NCI-H146 treated with DMSO at 0.1 percent for 48 hours (cell line): ENCODE measurements around the gene GPR107.

Experiments
- DNase-seq: peaks from one replicate; lab custom pipeline; 2025; ENCODE audit not compliant: unreplicated experiment; lab: John Stamatoyannopoulos, UW

Gene GPR107

GRCh38 chr9:130053109-130053503, 600 bp upstream of the GPR107 start:
- DNase-seq: no peak

DNA sequence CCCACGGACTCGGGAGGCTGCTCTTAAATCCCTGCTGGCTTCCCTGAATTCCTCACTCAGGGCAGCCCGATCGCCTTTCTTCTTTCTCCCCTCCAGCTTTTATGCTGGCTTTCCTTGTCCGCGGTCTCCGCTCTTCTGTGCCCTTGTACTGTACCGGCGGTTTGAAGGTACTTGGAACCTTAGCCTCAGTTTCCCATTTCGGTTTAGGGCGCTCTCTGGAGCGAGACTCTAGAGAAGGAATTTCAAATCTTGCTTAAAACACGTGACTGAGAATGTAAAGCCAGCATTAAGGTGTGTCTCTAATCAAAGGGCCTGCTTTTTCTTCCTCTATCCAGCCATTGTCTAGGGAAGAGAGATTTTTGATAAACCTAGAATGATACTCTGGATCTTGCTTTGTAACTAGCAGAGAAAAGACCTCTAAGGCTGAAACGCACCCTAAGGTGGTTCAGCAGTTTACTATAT, 650 bp downstream of the GPR107 start:
- DNase-seq: no peak

DNA sequence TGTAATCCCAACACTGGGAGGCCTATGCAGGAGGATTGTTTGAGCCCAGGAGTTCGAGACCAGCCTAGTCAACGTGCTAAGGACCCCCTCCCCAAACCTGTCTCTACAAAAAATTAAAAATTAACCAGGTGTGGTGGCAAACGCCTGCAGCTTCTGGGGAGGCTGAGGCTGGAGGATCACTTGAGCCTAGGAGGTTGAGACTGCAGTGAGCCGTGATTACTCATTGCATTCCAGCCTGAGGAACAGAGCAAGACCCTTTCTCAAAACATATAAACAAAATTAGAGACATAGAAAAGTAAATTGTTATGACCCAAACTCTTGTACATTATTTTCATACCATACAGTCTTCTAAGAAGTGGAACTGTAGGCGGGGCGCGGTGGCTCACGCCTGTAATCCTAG, 1.1 kb downstream of the GPR107 start:
- DNase-seq: no peak

DNA sequence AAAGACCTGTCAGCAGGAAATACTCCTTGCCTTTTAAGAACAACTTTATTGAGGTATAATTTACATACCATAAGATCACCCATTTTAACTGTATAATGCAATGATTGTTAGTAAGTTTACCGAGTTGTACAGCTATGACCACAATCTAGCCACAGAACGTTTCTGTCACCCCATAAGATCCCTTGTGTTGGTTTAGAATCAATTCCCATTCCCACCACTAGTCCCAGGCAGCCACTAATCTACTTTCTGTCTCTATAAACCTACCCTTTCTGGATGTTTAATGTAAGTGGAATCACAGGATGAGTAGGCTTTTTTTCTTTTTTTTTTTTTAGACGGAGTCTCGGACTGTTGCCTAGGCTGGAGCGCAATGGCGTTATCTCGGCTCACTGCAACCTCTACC, 4.4 kb downstream of the GPR107 start:
- no peak for DNase-seq

- DNase-seq: no peak
Measured at GRCh38 chr9:130058887-130059286, 5.2 kb downstream of the GPR107 start.

DNA sequence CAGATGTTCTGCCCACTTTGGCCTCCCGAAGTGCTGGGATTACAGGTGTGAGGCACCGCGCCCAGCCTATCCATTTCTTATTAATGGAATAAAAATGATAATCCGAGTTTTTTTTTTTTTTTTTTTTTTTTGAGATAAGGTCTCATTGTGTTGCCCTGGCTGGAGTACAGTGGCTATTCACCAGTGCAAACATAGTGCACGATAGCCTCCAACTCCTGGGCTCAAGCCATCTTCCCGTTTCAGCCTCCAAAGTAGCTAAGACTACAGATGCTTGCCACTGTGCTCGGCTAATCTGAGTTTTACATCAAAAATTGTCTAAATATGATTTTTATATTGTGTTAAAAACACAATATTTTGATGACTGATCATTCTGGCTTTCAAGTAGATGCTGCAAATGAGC, 6.6 kb downstream of the GPR107 start:
- DNase-seq: no peak

DNA sequence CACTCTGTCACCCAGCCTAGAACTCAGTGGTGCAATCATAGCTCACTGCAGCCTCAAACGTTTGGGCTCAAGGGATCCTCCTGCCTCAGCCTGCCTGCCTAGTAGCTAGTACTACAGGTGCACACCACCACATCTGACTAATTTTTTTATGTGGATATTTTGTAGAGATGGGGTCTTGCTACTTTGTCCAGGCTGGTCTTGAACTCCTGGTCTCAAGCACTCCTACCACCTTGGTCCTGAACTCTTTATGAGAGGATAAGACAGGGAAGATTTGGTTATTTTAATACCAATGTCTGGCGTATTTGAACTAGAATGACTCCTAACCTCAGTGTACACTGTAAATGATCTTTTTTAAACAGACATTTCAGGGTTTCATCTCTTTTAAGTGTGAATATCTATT, 9.0 kb downstream of the GPR107 start:
- DNase-seq: no peak

GRCh38 chr9:130064621-130065020, 10.9 kb downstream of the GPR107 start:
- no peak for DNase-seq

- DNase-seq: no peak
Measured at GRCh38 chr9:130069048-130069447, 15.3 kb downstream of the GPR107 start.

DNA sequence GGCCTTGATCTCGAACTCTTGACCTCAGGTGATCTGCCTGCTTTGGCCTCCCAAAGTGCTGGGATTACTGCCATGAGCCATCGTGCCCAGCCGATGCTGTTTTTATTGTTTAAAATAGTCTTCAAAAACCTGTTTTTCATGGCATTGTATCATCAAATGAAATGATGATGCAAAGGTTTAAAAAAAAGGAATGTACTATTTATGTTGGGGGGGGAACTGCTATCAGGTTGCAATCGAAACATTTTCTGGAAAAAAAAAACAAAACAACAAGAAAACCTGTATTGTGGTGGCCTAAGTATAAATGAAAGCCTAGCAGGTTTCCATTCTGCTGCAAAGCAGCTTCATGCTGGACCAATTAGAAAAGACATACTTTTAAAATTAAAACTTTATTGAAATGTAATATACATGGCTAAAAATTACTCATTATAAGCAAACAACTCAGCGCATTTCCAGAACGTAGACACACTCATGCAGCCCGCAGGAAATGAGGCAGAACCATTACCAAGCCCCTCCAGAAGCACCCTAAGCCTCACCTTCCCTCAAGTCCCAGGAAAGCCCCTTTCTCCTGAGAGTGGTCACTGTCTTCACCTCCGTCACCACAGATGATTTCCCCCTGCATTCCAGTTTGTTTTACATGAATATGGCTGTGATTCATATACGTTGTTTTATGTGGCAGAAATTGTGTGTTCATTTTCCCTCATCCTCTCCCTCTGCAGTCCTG, 19.0 kb downstream of the GPR107 start:
- DNase-seq: no peak

- DNase-seq: no peak
Measured at GRCh38 chr9:130073373-130073772, 19.7 kb downstream of the GPR107 start.

- DNase-seq: no peak
Measured at GRCh38 chr9:130078547-130078946, 24.8 kb downstream of the GPR107 start.

GRCh38 chr9:130084337-130084736, 30.6 kb downstream of the GPR107 start:
- no peak for DNase-seq

DNA sequence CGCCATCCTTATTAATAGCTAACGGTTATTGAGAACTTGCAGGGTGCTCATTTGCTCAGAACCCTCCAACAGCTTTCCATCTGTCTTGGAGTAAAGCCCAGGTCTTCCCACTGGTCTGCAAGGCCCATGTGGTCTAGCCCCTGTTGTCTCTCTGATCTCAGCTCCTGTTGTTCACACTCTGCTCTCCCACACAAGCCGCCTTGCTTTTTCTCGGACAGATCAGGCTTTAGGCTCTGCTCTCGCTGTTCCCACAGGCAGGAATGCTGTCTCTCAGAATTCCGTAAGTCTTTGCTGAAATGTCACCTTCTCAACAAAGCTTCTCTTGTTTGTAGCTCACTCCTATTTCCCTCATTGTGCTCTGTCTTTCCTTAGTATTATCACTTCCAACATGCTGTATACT, 34.3 kb downstream of the GPR107 start:
- no peak for DNase-seq

DNA sequence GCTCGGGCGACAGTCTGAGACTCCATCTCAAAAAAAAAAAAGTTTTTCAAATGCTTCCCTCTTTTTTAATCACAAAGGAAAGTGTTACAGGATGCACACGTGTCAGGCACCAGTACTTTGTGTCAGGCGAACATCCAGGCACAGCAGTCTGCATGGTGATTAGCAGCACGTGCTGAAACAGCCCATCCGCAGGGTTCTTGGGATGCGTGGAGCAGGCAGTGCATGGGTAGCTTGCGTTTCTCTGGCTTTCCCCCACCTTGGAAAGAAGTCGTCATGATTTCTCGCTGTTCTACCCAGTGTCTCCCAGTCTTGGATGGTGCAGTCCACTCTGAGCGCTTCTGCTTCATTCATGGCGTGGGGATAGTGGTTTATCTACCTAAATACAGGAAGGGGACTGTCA, 35.4 kb downstream of the GPR107 start:
- DNase-seq: no peak

DNA sequence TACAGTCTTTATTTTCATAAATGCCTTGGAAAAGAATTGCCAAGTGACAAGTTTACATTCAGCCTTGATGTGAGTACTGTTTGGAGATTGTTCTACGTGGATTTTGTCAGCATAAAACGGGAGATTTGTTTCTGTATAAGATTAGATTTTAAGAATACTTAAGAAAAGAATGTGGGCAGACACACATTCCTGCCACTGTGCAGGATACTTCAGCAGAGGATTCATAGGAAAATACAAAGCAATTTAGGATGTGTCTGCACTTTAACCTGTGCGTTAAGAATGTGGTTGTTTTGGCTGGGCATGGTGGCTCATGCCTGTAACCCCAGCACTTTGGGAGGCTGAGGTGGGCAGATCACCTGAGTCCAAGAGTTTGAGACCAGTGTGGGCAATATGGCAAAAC, 37.2 kb downstream of the GPR107 start:
- DNase-seq: no peak

- DNase-seq: no peak
Measured at GRCh38 chr9:130092910-130093309, 39.2 kb downstream of the GPR107 start.

GRCh38 chr9:130095872-130096271, 42.2 kb downstream of the GPR107 start:
- no peak for DNase-seq

DNA sequence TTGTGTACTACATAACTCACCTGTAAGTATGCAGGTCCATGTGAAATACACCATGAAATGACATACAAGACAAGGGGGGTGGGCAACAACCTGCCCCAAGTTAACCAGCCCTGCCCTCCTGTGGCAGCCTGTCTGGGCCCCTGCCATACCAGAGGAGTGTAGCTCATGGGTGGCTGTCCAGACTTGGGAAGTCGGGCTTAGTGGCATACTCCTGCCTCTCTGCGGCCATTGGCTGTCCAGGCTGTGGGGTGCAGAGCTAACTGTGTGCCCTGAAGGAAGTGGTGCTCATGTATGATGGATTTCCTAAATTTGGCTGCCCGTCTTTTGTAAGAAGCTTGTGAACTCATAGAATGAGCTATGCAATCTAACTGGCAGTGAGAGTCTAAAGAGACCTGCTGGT, 47.0 kb downstream of the GPR107 start:
- no peak for DNase-seq

DNA sequence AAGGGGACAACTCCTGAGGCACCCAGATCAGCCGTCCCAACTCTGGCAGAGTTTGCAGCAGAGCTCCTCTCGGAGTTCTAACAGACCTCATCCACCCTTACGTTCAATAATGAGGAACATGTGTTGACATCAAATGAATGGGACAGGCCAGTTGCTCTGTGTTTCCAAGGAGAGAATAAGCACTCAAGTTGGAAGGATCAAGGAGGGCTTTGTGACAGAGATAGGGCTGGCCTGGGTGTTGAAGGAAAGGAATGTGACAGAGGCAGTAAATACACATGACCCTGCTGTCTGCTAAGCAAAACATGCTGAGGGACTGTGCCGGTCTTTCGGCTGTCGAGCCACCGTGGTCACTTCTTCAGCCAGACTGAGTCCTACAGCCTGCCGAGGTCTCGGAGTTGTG, 48.2 kb downstream of the GPR107 start:
- DNase-seq: no peak

DNA sequence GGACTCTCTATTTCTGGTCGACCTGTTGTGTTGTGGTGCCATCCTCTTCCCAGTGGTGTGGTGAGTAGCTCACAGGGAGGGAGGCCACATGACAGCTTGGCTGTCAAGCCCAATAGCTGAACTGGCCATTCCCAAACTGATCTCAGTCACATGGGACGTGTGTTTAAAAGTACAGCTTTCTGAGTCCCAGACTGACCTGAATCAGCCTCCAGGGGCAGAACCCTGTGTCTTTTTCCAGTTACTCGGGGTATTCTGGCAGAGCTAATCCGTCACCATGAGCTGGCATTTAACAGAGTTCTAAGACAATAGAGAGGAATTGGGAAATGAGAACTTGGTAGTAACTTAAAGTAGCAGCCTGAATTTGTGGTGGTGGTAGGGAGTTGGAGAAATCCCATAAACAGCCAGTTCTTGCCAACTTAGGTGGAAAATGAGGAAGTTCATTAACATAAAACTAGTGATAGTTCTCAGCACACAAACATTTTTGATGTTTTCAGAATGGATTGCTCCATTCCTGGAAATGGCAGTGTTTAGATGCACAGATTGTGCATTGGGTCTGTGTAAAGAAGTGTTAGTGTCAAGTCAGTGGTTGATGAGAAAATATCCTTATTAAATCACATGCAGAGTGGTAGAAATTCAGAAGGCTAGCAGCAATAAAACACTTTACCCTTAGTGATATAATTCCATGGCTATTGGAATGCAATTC, 50.9 kb downstream of the GPR107 start:
- no peak for DNase-seq

DNA sequence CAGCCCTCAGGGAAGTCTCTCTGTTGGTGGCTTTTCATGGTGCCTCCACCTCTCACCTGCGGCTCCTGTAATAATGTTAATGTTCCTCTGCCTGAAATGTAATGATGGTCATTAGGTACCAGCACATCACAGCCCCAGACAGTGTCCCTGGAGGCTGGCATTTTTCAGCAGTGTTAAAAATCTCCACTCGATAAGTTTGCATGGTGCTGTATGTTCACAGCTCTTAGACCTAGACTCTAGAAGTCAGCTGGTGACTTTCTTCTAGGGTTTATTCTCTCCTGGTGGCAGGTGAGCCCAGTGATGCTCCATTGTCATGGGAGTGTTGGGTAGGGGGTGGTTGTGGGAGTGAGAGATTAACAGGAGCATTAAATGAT, 53.1 kb downstream of the GPR107 start:
- no peak for DNase-seq
